VCaP (cell line): Measurements from ENCODE around the gene IMPDH1.

Source experiments
- H3K27ac ChIP-seq: fragments of 450-650 bp; 2 replicates; pipeline ENCODE4 v1.5.1; 2017
- TF ChIP-seq, protein P1 (sequence below): fragments of 450-650 bp; conservative IDR thresholded peaks from 2 replicates; pipeline ENCODE4 v1.5.1; 2017; ENCODE audit warnings: mild to moderate bottlenecking, moderate library complexity

IMPDH1 gene

DNA sequence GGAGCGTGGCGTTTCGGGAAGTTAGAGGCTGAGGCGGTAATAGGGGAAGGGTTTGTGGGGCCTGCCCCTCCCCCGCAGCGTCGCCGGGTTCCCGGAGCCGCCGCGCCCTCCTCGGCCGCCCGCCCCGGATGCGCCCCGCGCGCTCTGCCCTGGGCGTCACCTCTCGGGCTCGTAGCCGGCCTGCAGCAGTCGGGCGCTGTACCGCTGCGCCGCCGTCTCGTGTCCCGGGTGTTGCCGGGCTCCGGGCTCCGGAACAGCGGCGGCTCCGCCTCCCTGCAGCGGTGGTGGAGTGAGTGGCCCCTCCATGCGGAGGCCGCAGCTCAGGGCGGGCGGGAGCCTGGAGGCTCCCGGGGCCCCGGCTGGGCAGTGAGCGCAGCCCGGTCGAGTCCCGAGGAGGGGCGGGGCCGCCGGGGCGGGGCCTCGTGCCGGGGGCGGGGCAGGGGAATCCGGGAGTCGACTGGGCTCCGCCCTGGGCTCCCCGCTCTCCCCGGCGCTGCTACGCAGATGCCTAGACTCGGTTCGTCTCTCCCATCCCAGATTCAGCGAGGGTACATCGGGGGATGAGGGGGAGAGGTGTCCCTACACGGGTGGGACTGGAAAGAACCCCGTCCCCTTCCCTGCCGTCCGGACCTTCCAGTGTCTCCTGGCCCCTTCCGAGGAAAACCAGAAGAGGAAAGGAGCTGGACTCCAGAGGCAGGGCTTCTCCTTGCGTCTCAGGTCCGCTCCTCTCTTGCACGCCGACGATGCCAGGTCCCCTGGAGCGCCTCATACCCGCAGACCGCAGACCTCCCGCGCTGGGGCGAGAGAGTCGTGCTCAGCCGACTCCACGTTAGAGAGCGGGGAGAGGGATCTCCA is at the start of gene IMPDH1:
Gene IMPDH1 (minus strand): TSS at position 387 of the 855 bp plus-strand sequence. CDS start 81 bp downstream, at position 306.
- H3K27ac ChIP-seq, result peak within 1 kb of the TSS; percentile 86
- TF ChIP-seq, protein P1, sequence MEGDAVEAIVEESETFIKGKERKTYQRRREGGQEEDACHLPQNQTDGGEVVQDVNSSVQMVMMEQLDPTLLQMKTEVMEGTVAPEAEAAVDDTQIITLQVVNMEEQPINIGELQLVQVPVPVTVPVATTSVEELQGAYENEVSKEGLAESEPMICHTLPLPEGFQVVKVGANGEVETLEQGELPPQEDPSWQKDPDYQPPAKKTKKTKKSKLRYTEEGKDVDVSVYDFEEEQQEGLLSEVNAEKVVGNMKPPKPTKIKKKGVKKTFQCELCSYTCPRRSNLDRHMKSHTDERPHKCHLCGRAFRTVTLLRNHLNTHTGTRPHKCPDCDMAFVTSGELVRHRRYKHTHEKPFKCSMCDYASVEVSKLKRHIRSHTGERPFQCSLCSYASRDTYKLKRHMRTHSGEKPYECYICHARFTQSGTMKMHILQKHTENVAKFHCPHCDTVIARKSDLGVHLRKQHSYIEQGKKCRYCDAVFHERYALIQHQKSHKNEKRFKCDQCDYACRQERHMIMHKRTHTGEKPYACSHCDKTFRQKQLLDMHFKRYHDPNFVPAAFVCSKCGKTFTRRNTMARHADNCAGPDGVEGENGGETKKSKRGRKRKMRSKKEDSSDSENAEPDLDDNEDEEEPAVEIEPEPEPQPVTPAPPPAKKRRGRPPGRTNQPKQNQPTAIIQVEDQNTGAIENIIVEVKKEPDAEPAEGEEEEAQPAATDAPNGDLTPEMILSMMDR, result no peak

DNA sequence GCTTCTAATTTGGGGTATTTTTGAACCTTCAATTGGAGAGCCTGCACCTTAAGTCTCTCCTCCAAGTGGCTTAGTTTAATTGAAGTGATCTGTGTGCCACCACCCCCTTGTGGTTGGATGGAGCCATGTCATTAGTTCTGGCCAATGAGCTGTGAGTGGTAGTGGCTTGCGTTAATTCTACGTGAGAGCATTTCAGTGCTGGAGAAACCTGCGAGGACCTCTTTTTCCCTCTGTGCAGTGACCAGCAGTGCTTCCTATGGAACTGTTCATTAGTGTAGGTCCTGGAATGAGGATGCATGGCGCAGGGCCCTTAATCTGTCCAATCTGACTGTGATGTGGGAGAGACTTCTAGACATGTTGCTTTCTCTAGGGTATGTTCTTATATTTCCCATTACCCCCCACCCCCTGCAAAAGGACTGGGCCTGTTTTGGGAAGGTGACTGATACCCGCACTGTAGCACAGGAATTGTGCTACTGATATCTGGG is 49.7 kb upstream of the IMPDH1 start:
- H3K27ac ChIP-seq, result 0 out of 2 replicates have a peak overlapping the region, but pooled peaks have one; percentile 6
- TF ChIP-seq, protein P1, result peak; percentile 85

DNA sequence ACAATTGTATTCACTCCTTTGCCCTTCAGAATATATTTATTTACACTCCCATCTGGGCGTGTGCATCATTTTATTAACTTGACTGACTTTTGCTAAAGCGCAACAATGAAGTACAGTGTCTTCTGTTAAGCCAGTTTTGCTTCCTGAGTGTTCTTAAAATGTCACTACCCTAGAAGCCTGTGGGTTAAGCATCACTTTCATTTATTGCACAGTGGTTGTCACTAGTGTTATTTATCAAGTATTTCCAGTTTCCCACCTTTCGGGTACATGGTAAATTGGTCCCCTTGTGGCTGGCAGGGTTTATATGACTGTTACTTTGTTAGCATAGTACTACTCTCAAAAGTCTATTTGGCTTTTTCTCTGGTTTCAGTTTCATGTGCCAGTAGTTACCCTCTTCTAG is 49.2 kb upstream of the IMPDH1 start:
- TF ChIP-seq, protein P1, result no peak
- H3K27ac ChIP-seq, result peak overlapping the region; percentile 90; the same call in 1 of the 2 replicates

DNA sequence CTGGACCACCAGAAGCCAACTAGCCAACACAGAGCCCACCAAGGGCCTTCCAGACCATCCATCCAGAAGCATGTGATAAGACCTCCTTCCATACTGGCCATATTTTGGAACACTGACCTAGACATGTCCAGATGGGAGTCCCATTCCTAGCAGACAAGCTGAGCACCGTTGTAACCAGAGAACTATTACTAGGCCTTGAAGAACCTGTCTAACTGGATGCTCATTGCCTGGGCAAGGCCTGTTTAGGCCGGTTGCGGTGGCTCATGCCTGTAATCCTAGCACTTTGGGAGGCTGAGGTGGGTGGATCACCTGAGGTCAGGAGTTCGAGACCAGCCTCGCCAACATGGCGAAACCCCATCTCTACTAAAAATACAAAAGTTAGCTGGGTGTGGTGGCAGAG is 47.6 kb upstream of the IMPDH1 start:
- peak overlapping the region; percentile 90; the same call in 1 of the 2 replicates for H3K27ac ChIP-seq

DNA sequence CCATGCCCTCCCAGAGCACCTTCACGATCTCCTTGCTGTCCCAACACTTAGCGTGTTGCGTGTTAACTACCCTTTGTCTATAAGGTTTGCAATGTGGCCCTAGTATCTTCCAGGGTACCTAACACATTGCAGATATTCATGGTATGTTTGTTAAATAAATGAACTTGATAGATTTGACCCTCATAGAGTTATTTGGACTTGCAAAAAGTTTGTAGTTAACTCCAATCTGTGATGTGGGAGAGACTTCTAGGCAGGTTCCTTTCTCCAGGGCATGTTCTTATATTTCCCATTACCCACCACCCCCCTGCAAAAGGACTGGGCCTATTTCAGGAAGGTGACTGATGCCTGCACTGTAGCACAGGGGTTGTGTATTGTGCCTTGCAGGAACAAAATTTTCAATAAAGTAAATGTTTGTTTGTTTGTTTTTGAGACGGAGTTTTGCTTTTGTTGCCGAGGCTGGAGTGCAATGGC is 46.5 kb upstream of the IMPDH1 start:
- TF ChIP-seq, protein P1, result no peak
- peak overlapping the region; percentile 90 for H3K27ac ChIP-seq

DNA sequence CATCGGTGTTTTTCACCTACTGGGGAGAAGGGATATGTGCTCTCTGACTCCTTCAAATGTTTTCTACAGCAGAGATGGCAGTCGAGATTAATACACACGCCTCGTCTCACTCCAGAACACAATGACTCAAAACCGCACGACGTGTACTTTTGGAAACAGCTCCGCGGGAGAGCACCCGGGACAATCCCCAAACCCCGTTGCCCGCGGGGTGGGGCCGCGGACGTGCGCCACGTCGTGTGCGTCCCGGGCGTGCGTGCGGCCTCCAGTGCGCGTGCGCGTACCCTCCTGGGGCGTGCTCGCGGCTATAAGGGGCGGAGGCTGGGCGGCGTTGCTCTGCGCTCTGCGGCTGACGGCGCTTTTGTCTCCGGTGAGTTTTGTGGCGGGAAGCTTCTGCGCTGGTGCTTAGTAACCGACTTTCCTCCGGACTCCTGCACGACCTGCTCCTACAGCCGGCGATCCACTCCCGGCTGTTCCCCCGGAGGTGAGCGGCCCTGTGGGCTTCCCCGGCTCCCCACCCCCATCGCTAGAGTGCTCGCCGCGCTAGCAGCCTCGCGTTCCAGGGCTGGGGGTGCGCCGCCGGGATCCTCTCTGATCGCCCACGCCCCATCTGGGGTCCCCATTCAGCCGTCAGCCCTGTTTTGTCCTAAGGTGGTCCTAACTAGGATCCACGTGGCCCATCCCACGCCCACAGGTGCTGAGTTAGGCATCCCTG is 45.9 kb upstream of the IMPDH1 start, which contains the start of gene HILPDA:
Gene HILPDA (plus strand): TSS at position 336 of the 712 bp plus-strand sequence. CDS start 1,391 bp downstream, outside the sequence.
- TF ChIP-seq, protein P1, result no peak; the same call in 1 of the 2 replicates
- peak within 1 kb of the TSS; percentile 90 for H3K27ac ChIP-seq

DNA sequence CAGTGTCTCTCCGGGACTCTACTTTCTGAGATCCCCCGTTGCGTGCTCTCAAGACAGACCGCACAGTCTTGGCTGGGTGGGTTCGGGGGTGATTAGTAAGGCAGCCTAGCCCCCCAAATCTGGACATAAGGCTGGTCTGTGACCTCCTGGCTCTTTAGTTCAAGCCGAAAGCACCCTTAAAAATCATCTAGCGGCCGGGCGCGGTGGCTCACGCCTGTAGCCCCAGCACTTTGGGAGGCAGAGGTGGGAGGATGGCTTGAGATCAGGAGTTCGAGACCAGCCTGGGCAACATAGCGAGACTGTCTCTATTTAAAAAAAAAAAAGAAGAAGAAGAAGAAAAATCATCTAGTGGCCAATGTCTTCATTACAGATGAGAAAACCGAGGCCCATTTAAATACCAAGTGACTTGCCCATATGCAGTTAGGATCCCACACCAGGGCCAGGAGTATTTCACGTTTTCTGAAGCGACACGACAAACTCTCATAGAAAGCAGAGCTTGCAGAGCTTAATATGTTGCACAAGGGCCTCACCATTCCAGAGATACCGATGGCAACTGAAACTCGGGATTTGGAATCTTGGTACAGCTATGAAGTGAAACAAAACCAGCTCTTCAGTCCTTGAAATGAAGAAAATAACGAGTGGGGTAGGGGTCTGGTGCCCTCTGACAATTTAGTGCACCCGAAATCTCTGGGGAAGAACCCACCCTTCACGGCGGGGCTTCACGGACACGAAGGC is 45.2 kb upstream of the IMPDH1 start:
- TF ChIP-seq, protein P1, result peak; percentile 26; the same call in 1 of the 2 replicates
- H3K27ac ChIP-seq, result peak overlapping the region; percentile 90
